GM18873 (cell line): ENCODE measurements around the gene L1CAM.

Source experiments
- ATAC-seq: cut with Tn5 transposase; IDR thresholded peaks from one replicate; pipeline ENCODE4 v1.9.1; 2021; ENCODE audit warnings: mild to moderate bottlenecking, moderate library complexity, moderate number of reproducible peaks; ENCODE audit not compliant: unreplicated experiment, low FRiP score

The L1CAM gene

DNA sequence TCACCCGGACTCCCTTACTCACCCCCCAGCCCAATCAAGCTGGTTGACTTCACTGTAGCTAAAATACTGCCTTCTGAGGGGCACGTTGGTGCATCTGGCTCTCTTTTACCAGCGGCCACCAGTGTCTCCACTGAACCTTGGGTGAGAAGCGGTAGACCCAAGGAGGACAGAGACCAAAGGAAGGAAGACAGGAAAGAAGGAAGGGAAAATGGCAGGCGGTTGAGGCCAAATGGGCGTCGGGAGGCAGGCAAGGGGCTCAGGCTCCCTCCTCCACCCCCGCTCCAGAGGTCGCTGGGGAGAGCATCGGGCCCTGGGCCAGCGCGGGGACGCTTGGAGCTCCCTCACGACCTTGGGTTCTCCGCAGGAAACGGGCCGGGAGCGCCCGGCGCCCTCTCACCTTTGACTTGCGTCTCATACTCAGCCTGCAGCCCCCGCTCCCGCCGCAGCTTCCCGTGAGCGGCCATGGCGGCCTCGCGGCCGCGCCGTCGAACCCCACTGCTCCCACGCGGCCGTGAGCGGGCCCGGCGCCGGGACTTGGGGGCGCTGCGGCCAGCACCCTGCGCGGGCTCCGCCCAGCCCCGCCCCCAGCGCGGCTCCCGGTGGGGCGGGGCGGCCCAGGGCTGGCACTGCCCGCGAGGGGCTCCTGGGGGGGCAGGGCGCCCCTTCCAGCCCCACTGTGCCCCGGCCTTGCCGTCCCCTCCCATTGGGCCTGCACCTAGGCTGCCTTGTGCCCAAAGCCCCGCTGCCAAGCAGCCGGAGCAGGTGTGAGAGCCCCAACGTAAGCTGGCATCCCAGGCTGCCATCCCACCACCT lies 40.0 kb upstream of the L1CAM start, which contains the start of gene ARHGAP4:
ARHGAP4 (minus strand) TSS at position 526 of the 813 bp plus-strand sequence; CDS start at position 464, 62 bp downstream.
- ATAC-seq, result peak; percentile 1

DNA sequence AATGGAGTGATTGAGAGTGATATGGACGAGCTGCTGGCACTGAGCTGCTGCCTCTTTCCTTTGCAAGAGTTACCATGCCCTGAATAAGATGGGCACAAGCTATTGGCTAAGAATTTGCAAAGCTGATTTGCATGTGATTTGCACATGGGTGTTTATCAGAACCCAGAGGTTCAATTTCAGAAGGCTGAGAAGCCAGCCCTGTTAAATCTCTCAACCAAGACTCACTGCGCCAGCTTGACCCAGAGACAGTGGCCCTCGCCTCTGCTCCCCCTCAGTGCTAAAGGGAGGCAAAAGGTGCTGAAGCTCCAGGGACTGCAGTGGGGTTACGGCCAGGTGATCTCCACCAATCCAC lies 39.4 kb upstream of the L1CAM start:
- ATAC-seq, result no peak

DNA sequence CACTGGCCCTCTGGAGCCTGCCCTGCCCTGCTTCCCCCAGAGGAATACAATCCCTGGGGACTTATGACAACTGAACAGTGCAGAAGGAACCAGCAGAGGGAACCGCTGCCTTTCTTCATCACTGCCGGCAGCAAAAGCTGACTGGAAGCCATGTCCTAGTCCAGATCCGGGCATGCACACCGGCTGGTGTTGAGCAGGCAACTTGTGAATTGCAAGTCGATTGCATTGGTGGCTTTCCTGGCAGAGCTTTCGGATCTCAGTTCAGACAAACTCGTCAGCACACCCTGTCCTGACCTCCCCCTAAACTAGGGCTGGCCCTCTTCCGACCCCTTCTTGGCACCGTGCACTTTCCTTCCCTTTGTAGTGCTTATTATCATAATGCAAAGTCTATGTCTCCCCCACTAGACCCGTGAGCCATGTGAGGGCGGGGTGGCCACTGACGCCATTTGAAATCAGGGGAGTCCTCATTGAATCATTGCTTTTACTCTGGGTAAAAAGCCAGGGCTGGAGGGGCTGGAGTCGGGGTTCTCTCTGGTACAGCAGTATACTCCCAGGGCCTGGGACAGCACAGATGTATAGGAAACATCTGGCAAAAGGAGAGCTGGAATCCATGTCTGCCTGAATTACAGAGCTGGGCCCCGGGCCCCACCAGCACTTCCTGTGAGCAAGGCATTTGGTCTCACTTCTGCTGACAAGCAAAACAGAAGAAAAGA lies 38.3 kb upstream of the L1CAM start:
- no peak for ATAC-seq

DNA sequence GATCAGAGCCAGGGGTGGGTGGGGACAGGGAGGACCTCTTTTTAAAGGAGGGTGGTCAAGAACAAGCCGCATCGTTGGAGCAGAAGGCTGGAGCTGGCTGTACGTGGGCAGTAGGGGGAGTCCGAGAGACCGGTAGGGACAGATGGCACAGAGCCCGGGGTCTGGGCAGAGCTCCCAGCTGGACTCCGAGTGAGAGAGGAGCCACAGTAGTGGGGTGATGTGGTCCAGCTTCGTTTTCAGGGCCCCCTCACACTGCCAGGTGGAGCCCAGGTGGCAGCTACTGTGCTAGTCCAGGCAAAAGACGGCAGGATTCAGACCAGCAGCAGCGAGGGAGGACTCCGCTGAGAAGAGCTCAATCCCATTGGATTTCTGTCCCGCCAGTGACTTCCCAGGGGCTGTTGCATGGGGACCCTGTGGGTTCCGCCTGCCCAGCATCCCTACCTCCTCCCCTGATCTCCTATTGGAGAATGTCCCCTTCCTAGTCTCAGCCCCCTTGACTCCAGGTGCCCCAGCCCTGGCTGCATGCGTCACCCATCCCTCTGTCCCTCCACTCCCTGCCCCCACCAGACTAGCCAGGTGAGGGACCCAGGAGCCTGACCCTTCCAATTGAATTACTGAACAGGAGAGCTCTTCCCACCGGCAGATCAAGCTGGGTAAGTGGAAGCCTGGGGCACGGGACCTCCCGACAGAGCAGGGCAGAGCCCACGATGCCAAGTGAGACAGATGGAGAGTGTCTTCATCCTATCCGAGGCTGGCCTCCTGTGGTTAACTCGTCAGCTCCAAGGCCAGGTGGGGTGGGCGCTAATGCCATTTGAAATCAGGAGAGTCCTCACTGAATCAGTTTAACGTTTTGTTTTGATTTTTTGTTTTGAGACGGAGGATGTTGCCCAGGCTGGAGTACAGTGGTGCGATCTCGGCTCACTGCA lies 37.2 kb upstream of the L1CAM start:
- no peak for ATAC-seq

DNA sequence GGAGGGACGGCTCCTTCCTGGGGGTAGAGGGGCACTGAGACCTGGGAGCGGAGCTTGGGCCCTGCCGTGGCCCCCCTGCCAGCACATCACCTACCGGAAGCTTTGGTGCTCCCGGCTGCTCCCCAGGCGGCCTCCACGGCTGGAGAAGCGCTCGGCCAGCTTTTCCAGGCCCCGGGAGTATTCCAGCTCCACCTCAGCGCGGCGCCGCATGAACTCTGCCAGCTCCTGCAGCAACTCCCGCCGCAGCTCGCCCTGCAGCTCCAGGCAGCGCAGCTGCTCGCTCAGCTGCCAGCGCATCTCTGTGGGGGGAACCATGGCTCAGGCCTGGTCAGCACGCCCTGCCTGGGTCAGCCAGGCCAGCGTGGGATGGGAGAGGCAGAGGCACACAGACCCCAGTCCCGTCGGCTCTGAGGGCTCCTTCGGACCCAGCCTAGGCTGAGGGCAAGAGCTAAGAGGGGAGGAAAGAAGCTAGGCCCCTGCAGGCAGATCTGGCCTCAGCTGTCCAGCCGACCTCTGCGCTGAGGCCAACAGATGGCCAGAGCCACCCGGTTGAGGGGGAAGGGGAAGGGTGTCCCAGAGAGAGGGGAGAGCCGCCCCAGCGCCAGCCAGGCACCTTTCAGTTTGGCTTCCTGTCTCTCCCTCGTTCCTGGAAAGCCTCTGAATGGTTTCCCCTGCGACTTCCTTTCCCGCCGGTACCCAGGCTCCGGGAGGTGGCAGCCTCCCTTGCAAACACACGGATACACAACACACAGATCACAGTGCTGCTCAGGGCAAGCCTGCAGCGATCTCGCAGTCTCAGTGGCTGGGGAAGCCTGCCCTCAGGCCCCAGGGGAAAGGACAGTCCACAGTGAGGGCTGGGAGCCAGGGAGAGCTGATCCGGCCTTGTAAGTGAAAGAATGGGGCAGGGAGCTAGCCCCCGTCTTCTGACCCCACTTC lies 35.8 kb upstream of the L1CAM start:
- no peak for ATAC-seq

DNA sequence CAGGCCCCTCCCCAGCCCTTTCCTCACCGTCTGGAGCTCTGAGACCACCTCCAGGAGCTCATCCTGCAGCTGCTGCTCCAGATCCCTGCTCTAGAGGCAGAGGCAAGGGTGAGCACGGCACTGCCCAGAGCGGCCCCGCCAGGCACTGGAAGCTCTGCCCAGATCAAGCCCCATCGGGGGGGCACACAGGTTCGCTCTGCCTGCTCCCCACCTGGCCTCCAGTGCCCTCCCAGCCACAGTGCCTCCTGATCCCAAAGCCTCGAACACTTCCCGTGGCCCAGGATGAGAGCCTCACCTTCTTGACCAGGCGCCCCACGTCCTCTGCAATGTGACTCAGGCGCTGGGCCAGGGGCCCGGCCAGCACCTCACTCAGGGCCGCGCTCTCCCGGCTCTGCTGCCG lies 35.1 kb upstream of the L1CAM start:
- no peak for ATAC-seq

DNA sequence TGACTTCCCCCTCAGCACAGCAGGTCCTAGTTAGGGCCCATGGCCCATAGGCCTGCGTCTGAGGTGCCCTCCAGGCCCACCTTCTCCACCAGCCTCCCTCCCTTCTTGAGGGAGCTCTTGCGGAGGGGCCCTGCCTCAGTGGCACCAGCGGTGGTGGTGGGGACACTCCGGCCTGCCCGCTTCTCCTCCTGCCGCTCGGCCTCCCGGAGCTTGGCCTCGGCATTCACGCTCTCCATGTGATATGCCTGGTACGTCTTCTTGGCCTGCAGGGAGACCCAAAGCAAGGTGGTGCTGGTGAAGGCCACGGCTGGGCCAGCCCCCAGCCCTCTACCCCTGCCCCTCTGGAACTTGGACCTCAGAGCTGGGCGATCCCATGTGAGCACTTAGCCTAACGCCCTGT lies 34.6 kb upstream of the L1CAM start:
- ATAC-seq, result no peak

DNA sequence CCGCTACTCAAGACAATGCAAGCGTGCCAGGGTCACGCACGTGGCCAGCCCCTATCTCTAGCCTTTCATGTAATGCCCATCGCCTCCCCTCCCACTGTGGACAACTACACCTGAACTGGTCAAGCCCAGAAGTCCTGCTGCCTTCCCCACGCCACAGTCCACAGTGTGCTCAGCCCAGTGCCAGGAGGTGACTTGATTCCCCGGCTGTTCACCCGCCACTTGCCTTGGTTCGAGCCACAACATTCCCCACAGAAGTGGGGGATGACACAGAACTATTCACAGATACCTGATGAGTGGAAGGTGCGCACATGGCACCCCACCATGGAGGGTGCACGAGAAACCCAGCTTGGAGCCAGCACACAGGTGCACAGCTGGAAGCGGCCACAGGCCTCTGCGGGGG lies 33.3 kb upstream of the L1CAM start:
- no peak for ATAC-seq

DNA sequence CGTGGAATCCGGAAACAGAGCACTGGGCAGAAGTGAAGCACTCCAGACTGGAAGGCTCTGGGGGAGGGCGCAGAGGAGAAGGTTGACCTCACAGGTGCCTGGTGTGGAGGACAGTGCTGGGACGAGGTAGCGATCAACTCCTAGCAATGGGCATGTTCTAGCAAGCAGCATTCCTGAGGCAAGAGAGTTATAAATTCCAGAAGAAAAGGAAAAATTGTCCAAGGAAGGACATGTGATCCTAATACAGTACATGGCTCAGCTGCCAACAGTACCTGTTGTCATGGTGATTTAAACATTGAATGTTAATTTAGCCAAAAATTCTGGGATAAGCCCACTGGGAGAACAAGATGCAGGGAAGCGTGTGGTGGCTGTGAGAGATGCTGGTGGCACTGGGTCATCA lies 31.9 kb upstream of the L1CAM start:
- no peak for ATAC-seq

DNA sequence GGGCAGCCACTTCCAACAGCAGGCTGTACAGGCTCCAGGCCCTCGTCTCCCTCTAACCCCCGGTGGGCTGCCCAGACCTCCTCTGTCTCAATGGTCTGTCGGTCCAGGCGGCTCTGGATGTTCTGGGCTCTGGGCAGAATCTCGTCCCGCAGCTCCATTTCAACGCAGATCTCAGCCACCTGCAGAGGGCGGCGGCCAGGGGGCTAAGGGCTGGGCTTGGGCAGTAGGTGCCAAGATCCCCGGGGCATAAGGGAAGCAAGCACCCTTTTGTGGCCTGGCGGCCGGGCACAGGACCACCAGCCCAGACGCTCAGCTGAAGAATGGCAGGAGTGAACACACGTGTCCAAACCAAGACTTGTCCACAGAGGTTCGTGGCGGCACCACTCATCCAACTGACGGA lies 27.7 kb upstream of the L1CAM start:
- ATAC-seq, result no peak

DNA sequence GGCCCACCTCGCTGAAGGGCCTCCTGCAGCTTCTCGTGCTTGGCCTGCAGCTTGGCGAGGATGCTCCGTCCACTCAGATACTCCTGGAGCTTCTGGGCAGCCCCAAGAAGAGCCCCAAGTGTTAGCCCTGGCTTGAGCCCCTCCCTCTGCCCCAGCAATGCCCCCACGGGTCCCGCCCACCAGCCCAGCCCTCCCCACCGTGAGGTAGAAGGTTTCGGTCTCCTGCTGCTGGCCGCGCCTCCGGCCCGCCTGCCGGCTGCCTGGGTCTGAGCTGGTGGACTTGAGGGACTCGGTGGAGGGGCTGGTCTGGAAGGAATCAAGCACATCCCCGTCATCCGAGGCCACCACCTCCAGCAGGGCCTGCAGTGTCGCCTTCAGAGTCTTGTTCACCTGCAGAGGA lies 27.2 kb upstream of the L1CAM start:
- no peak for ATAC-seq

DNA sequence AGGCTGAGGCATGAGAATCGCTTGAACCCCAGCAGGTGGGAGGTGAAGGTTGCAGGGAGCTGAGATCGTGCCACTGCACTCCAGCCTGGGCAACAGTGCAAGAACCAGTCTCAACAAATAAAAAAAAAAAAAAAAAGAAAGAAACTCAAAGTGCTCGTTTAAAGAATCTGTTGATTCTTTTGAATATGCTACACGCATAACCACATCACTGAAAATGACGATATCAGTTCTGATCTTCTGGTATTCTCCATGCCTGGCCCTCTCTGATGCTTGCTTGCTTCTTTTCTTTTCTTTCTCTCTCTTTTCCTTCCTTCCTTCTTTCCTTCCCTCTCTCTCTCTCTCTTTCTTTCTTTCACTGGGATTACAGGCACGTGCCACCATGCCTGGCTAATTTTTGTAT lies 25.8 kb upstream of the L1CAM start:
- no peak for ATAC-seq

DNA sequence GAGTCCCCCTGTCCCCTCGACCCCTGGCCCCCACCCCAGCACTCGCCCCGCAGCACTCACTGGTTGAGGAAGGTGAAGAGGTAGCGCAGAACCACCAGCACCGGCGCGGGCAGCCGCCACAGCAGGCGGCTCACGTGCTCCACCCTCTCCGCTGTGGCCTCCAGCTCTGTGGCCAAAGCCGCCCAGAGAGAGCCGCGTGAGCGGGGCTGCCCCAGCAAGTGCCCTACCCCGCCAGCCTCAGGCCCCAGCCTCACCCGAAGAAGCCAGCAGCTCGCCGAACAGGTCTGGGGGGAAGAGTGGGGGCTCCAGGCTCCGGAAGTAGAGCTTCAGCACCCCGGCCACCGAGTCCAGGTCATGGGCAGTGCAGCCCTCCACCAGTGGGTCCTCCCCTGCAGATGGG lies 24.5 kb upstream of the L1CAM start:
- ATAC-seq, result no peak

DNA sequence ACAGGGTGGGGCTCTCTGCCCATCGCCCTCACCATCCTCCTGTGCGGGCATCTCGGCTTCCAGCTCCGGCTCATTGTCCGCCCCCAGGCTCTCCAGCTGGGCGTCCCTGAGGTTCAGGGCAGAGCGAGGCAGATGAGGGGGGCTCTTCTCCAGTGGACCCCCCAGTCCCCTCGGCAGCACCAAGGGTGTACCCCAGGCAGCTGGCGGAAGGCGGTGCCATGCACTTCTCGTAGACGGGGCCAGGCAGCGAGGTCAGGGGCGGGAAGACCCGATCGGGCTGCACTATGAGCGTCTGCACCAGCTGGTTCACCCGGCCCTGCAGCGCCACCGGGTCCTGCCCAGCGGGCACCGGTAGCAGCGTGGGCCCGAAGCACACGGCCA lies 24.0 kb upstream of the L1CAM start:
- no peak for ATAC-seq

DNA sequence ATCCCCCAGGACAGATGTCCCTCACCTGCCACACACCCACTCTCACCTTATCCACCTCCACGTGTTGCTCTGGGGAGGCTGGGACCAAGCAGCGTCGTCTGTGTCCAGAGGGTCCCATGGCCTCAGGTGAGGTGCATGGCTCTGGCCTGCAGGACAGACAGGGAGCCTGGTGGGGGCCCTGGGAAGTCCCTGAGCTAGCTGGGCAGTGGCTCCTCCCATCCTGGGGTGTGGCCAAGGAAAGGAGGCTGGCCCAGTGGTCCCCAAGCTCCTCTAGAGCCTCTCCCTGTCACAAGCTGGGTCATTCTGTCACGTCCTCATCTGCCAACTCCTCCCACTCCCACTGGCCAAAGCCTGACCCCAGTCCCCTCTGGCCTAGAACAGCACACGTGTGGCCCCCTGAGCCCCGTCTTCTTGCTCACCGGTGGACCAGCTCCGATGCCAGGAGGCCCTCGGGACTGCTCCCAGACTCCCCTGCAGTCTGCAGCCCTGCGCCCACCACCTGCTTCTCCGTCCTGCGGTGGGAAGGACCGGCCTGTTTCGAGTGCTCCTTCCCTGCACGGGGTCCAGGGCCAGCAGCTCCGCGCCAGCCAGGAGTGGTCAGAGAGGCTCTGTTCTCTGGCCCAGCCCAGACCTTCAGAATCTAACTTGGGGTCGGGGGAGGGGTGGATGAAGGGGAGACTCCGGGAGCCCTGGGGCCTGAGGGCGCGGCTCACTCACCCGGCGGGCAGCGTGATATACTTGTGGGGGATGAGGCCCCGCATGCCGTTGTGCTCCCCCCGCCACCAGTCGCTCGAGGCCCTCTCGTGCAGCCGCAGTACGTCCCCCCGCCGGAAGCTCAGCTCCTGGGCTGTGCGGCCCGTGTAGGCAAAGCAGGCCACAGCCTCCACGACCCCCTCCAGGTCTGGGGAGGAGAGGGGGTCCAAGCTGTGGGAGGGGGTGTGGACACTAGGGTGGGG lies 23.3 kb upstream of the L1CAM start:
- ATAC-seq, result no peak

DNA sequence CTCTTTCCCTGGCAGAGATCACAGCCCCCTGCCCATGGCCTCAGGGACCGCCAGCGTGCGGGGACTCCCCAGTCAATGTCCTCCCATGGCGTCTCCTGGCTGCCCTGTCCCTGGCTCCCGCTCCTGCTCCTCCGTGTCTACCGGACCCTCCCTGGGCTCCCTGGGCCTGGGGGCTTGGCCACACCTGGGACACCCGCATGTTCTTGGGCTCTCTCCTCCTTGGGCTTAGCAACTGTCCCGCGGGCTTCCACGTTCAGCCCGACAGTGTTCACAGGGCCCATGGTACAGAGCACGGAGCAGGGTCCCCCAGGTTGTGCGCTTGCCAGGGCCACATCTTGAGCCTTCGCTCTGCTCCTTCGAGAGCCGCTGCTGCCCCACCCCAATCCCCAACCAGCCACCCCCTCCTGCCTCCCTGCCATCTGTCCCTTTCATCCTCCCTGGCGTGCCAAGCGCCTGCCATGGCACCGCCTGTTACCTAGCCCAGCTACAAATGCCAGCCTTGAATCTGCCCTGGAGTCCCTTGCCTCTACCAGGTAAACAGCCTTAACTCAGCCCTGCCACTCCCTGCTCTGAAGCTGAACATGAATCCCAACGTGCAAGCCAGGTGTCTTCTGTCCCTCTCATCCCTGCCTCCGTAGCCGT lies 22.4 kb upstream of the L1CAM start:
- no peak for ATAC-seq

DNA sequence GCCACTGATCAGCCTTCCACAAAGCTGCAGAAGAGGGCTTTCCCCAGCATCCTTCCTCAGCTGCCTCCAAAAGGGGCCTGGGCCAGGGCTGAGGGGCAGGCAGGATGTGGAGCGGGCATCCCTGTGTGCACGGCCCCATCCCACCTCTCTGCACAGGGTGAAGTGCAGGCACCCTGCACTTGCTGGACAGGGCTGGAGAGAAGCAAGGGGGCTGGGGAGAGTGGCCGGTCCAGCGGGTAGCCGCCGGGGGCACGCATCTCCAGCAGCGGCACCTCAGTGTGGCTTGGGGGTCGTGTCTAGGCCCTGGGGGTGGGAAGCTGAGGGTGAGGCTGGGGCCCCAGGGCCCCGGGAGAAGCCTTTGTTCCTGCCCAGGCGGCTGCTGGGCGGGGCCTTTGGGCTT lies 21.5 kb upstream of the L1CAM start:
- ATAC-seq, result no peak

DNA sequence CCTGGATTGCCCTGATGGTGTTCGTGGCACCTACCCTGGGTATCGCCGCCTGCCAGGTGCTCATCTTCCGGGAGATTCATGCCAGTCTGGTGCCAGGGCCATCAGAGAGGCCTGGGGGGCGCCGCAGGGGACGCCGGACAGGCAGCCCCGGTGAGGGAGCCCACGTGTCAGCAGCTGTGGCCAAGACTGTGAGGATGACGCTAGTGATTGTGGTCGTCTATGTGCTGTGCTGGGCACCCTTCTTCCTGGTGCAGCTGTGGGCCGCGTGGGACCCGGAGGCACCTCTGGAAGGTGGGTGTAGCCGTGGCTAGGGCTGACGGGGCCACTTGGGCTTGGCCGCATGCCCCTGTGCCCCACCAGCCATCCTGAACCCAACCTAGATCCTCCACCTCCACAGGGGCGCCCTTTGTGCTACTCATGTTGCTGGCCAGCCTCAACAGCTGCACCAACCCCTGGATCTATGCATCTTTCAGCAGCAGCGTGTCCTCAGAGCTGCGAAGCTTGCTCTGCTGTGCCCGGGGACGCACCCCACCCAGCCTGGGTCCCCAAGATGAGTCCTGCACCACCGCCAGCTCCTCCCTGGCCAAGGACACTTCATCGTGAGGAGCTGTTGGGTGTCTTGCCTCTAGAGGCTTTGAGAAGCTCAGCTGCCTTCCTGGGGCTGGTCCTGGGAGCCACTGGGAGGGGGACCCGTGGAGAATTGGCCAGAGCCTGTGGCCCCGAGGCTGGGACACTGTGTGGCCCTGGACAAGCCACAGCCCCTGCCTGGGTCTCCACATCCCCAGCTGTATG lies 20.3 kb upstream of the L1CAM start:
- ATAC-seq, result no peak
